ENCODE measurements around the gene ORMDL3. TPM values are rescaled to one million over a fixed set of nuclear protein-coding genes. Genes with fewer than 3 reads are reported as not detected.
"Not testable (repeated sequence)": the region's sequence is repeated elsewhere in the genome, so short reads cannot be mapped to it uniquely, and the experiment has no call there.

Gene ORMDL3
- total RNA-seq, 2 donors from 2014 or later = 52.6 to 76.6 TPM

- no peaks in the 10 kb centered on the region for H3K9me3 Mint-ChIP-seq
- ATAC-seq (no peak), DNase-seq (ENCODE audit: low spot score in 2 of 2) (no peak)
- no peaks in the 10 kb centered on the region for H3K36me3 Mint-ChIP-seq
- H3K27ac Mint-ChIP-seq = peak overlapping the region; percentile 63 to 84
These were observed 26.1 kb upstream of the ORMDL3 start for GRCh38 chr17:39953471-39953888.

GRCh38 chr17:39952680-39953470 is 25.5 kb upstream of the ORMDL3 start:
- H3K36me3 Mint-ChIP-seq = no peaks in the 10 kb centered on the region
- no peaks in the 10 kb centered on the region for H3K9me3 Mint-ChIP-seq
- DNase-seq (ENCODE audit: low spot score in 2 of 2) (peak; percentile 83 to 88), ATAC-seq (peak; percentile 87)
- peak overlapping the region; percentile 63 to 84 for H3K27ac Mint-ChIP-seq

GRCh38 chr17:39951924-39952679 is 24.7 kb upstream of the ORMDL3 start:
- no peak overlapping the region for H3K27ac Mint-ChIP-seq
- DNase-seq (ENCODE audit: low spot score in 2 of 2) (peak in 1 of 2 donors; percentile 59), ATAC-seq (no peak)
- no peaks in the 10 kb centered on the region for H3K9me3 Mint-ChIP-seq
- H3K36me3 Mint-ChIP-seq = no peaks in the 10 kb centered on the region

- Mint-ChIP-seq H3K27ac (no peak overlapping the region), H3K9me3 (no peaks in the 10 kb centered on the region), H3K36me3 (no peaks in the 10 kb centered on the region)
- no peak for ATAC-seq
- DNase-seq (ENCODE audit: low spot score in 2 of 2) = no peak
These were observed 23.5 kb upstream of the ORMDL3 start for GRCh38 chr17:39950871-39951348.

- ATAC-seq (no peak), DNase-seq (ENCODE audit: low spot score in 2 of 2) (no peak)
- H3K9me3 Mint-ChIP-seq = no peaks in the 10 kb centered on the region
- no peak overlapping the region for H3K27ac Mint-ChIP-seq
- H3K36me3 Mint-ChIP-seq = no peaks in the 10 kb centered on the region
These were observed 21.6 kb upstream of the ORMDL3 start for GRCh38 chr17:39949028-39949427.

- DNase-seq (ENCODE audit: low spot score in 2 of 2); H3K36me3 Mint-ChIP-seq; H3K27ac Mint-ChIP-seq; H3K9me3 Mint-ChIP-seq; ATAC-seq: not testable (repeated sequence)
These were observed 21.1 kb upstream of the ORMDL3 start for GRCh38 chr17:39948489-39948828.

- no peaks in the 10 kb centered on the region for H3K36me3 Mint-ChIP-seq
- no peaks in the 10 kb centered on the region for H3K9me3 Mint-ChIP-seq
- peak overlapping the region in 1 of 2 donors; percentile 31 for H3K27ac Mint-ChIP-seq
- ATAC-seq (no peak), DNase-seq (ENCODE audit: low spot score in 2 of 2) (no peak)
These were observed 19.3 kb upstream of the ORMDL3 start for GRCh38 chr17:39946551-39947330.

GRCh38 chr17:39944393-39944711 is 17.0 kb upstream of the ORMDL3 start:
- no peak for DNase-seq (ENCODE audit: low spot score in 2 of 2)
- H3K27ac Mint-ChIP-seq = no peak overlapping the region
- no peak for ATAC-seq
- H3K36me3 Mint-ChIP-seq = no peaks in the 10 kb centered on the region
- no peaks in the 10 kb centered on the region for H3K9me3 Mint-ChIP-seq

GRCh38 chr17:39943702-39944392 is 16.4 kb upstream of the ORMDL3 start:
- H3K27ac Mint-ChIP-seq = no peak overlapping the region
- no peak for ATAC-seq
- H3K36me3 Mint-ChIP-seq = no peaks in the 10 kb centered on the region
- no peak for DNase-seq (ENCODE audit: low spot score in 2 of 2)
- H3K9me3 Mint-ChIP-seq = no peaks in the 10 kb centered on the region

GRCh38 chr17:39939588-39940419 is 12.4 kb upstream of the ORMDL3 start:
- peak; percentile 96 to 100 for ATAC-seq
- DNase-seq (ENCODE audit: low spot score in 2 of 2) = peak in 1 of 2 donors; percentile 31
- no peaks in the 10 kb centered on the region for H3K9me3 Mint-ChIP-seq
- peak overlapping the region; percentile 60 to 76 for H3K27ac Mint-ChIP-seq
- no peaks in the 10 kb centered on the region for H3K36me3 Mint-ChIP-seq

GRCh38 chr17:39939106-39939505 is 11.7 kb upstream of the ORMDL3 start:
- Mint-ChIP-seq H3K36me3 (no peaks in the 10 kb centered on the region), H3K9me3 (no peaks in the 10 kb centered on the region), H3K27ac (peak overlapping the region in 1 of 2 donors; percentile 76)
- DNase-seq (ENCODE audit: low spot score in 2 of 2) (no peak), ATAC-seq (no peak)

GRCh38 chr17:39938140-39938869 is 10.9 kb upstream of the ORMDL3 start:
- H3K27ac Mint-ChIP-seq = no peak overlapping the region
- no peak for DNase-seq (ENCODE audit: low spot score in 2 of 2)
- ATAC-seq = no peak
- H3K9me3 Mint-ChIP-seq = no peaks in the 10 kb centered on the region
- H3K36me3 Mint-ChIP-seq = no peaks in the 10 kb centered on the region

GRCh38 chr17:39937447-39937846 is 10.0 kb upstream of the ORMDL3 start:
- H3K36me3 Mint-ChIP-seq = no peaks in the 10 kb centered on the region
- no peaks in the 10 kb centered on the region for H3K9me3 Mint-ChIP-seq
- ATAC-seq = no peak
- no peak for DNase-seq (ENCODE audit: low spot score in 2 of 2)
- no peak overlapping the region for H3K27ac Mint-ChIP-seq

- no peak for DNase-seq (ENCODE audit: low spot score in 2 of 2)
- no peaks in the 10 kb centered on the region for H3K36me3 Mint-ChIP-seq
- no peaks in the 10 kb centered on the region for H3K9me3 Mint-ChIP-seq
- no peak for ATAC-seq
- H3K27ac Mint-ChIP-seq = no peak overlapping the region
These were observed 8.5 kb upstream of the ORMDL3 start for GRCh38 chr17:39935909-39936308.

- Mint-ChIP-seq H3K9me3 (no peaks in the 10 kb centered on the region), H3K36me3 (no peaks in the 10 kb centered on the region), H3K27ac (no peak overlapping the region)
- ATAC-seq (no peak), DNase-seq (ENCODE audit: low spot score in 2 of 2) (no peak)
These were observed 6.9 kb upstream of the ORMDL3 start for GRCh38 chr17:39934324-39934723.

Data from activated naive CD4-positive, alpha-beta T cell treated with anti-CD3 and anti-CD28 coated beads, Interleukin-2, amount 50 U/mL, for 72 hours (primary cell).